HG02798 (cell line): ENCODE data around the gene GSDME.
"Not testable (repeated sequence)": the region's sequence is repeated elsewhere in the genome, so short reads cannot be mapped to it uniquely, and the experiment has no call there.

Experiments used
- ATAC-seq: cut with Tn5 transposase; IDR thresholded peaks from one replicate; pipeline ENCODE4 v1.9.1; 2021; ENCODE audit warnings: mild to moderate bottlenecking; ENCODE audit not compliant: unreplicated experiment, poor library complexity

GSDME gene

GRCh38 chr7:24745355-24745754 is 11.9 kb downstream of the GSDME start:
- no peak for ATAC-seq

- no peak for ATAC-seq
Measured at GRCh38 chr7:24743471-24743870, 13.8 kb downstream of the GSDME start.

- no peak for ATAC-seq
Measured at GRCh38 chr7:24742506-24743162, 14.6 kb downstream of the GSDME start.

- ATAC-seq, result no peak
Measured at GRCh38 chr7:24741679-24742505, 15.4 kb downstream of the GSDME start.

GRCh38 chr7:24740871-24741270 is 16.4 kb downstream of the GSDME start:
- ATAC-seq, result no peak

- ATAC-seq, result no peak
Measured at GRCh38 chr7:24739306-24739705, 18.0 kb downstream of the GSDME start.

- no peak for ATAC-seq
Measured at GRCh38 chr7:24738577-24738976, 18.7 kb downstream of the GSDME start.

GRCh38 chr7:24737281-24737680 is 20.0 kb downstream of the GSDME start:
- ATAC-seq, result no peak

GRCh38 chr7:24735594-24735993 is 21.7 kb downstream of the GSDME start:
- ATAC-seq, result not testable (repeated sequence)

- ATAC-seq, result no peak
Measured at GRCh38 chr7:24734306-24734705, 23.0 kb downstream of the GSDME start.

GRCh38 chr7:24733414-24734060 is 23.7 kb downstream of the GSDME start:
- peak; percentile 21 for ATAC-seq

GRCh38 chr7:24732646-24733413 is 24.4 kb downstream of the GSDME start:
- peak; percentile 77 for ATAC-seq

GRCh38 chr7:24731313-24731712 is 26.0 kb downstream of the GSDME start:
- ATAC-seq, result no peak

GRCh38 chr7:24730018-24730369 is 27.3 kb downstream of the GSDME start:
- no peak for ATAC-seq

GRCh38 chr7:24729365-24730017 is 27.8 kb downstream of the GSDME start:
- ATAC-seq, result no peak

- peak; percentile 29 for ATAC-seq
Measured at GRCh38 chr7:24728503-24729364, 28.5 kb downstream of the GSDME start.

- no peak for ATAC-seq
Measured at GRCh38 chr7:24728121-24728500, 29.2 kb downstream of the GSDME start.

- peak; percentile 72 for ATAC-seq
Measured at GRCh38 chr7:24727154-24728120, 29.8 kb downstream of the GSDME start.
